HEK293T (cell line): Measurements from ENCODE around the gene GAS2L1.

Experiments used
- BHLHE40 ChIP-seq: fragments of 450-650 bp; IDR thresholded peaks from 2 replicates; pipeline ENCODE4 v1.6.1; 2016; ENCODE audit warnings: mild to moderate bottlenecking, moderate library complexity, borderline replicate concordance
- CTBP1 ChIP-seq: fragments of 450-650 bp; IDR thresholded peaks from 2 replicates; pipeline ENCODE4 v1.6.1; 2016; ENCODE audit warnings: borderline replicate concordance
- FOXA1 ChIP-seq: fragments of 450-650 bp; IDR thresholded peaks from 2 replicates; pipeline ENCODE4 v1.6.1; 2016; ENCODE audit warnings: mild to moderate bottlenecking
- L3MBTL2 ChIP-seq: fragments of 450-650 bp; conservative IDR thresholded peaks from 2 replicates; pipeline ENCODE4 v1.6.1; 2016; ENCODE audit warnings: mild to moderate bottlenecking
- LEF1 ChIP-seq: fragments of 450-650 bp; IDR thresholded peaks from 2 replicates; pipeline ENCODE4 v1.6.1; 2017; ENCODE audit warnings: mild to moderate bottlenecking, borderline replicate concordance
- SP1 ChIP-seq: fragments of 450-650 bp; IDR thresholded peaks from 2 replicates; pipeline ENCODE4 v1.6.1; 2017
- SUZ12 ChIP-seq: fragments of 450-650 bp; IDR thresholded peaks from 2 replicates; pipeline ENCODE4 v1.6.1; 2016; ENCODE audit warnings: mild to moderate bottlenecking
- TARDBP ChIP-seq: fragments of 450-650 bp; IDR thresholded peaks from 2 replicates; pipeline ENCODE4 v1.6.1; 2016

DNA sequence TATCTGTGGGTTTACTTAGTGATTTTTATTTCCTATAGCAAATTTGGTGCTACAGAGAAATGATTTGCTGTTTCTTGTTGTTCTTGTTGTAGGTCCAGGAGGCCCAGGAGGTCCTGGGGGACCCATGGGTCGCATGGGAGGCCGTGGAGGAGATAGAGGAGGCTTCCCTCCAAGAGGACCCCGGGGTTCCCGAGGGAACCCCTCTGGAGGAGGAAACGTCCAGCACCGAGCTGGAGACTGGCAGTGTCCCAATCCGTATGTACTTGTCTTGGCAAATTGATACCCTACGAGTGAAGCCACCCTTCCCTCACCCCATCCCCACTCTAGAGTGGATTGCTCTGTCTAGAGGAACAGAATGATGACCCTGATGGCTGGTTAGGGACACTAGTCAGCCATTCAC, 7.8 kb upstream of the GAS2L1 start:
- no peak for TF ChIP-seq SUZ12
- no peak for TF ChIP-seq CTBP1
- TF ChIP-seq FOXA1: no peak
- no peak for TF ChIP-seq BHLHE40
- no peak for TF ChIP-seq L3MBTL2
- no peak for TF ChIP-seq SP1
- TF ChIP-seq LEF1: no peak
- no peak for TF ChIP-seq TARDBP
